Lung (tissue), 12 donors: ENCODE data around the gene PIAS1. TPM values are rescaled to one million over a fixed set of nuclear protein-coding genes. Genes with fewer than 3 reads are reported as not detected.

Source experiments
- ATAC-seq: fragments of 200-7000 bp; cut with Tn5 transposase; one replicate; pipeline ENCODE4 v1.9.1; 2020; ENCODE audit warnings: moderate number of reproducible peaks; ENCODE audit not compliant: insufficient read depth, low FRiP score
- DNase-seq, 3 donors: peaks; one replicate each; pipeline ENCODE4 v3.0.0-alpha.2; 2013 to 2017
- H3K27ac ChIP-seq, 2 donors: one replicate each; pipeline ENCODE4 v1.5.1; 2013; ENCODE audit warnings: mild to moderate bottlenecking in 2 of 2, moderate library complexity in 2 of 2, control low read depth in 1 of 2, inconsistent platforms in 1 of 2, low read depth in 1 of 2, low read length in 1 of 2
- H3K27me3 ChIP-seq, 3 donors: one replicate each; pipeline ENCODE4 v1.5.1; 2013; ENCODE audit warnings: low read length in 2 of 3; ENCODE audit not compliant: control insufficient read depth in 3 of 3, insufficient read depth in 3 of 3
- H3K36me3 ChIP-seq, 4 donors: one replicate each; pipeline ENCODE4 v1.5.1; 2013; ENCODE audit warnings: low read length in 4 of 4, mild to moderate bottlenecking in 1 of 4, moderate library complexity in 1 of 4; ENCODE audit not compliant: control insufficient read depth in 4 of 4, insufficient read depth in 4 of 4
- H3K4me1 ChIP-seq, 5 donors: one replicate each; pipeline ENCODE4 v1.5.1; 2013; ENCODE audit warnings: low read length in 5 of 5, mild to moderate bottlenecking in 2 of 5, moderate library complexity in 1 of 5; ENCODE audit not compliant: control insufficient read depth in 5 of 5, insufficient read depth in 5 of 5
- H3K4me3 ChIP-seq: one replicate; pipeline ENCODE4 v1.5.1; 2013; ENCODE audit warnings: mild to moderate bottlenecking, control low read depth, moderate library complexity
- H3K9ac ChIP-seq, 2 donors: one replicate each; pipeline ENCODE4 v1.5.1; 2013; ENCODE audit warnings: low read length in 2 of 2, control low read depth in 1 of 2; ENCODE audit not compliant: insufficient read depth in 1 of 2
- H3K9me3 ChIP-seq, 4 donors: one replicate each; pipeline ENCODE4 v1.5.1; 2013; ENCODE audit warnings: low read length in 3 of 4, mild to moderate bottlenecking in 1 of 4, moderate library complexity in 1 of 4; ENCODE audit not compliant: control insufficient read depth in 4 of 4, insufficient read depth in 3 of 4
- WGBS, 2 donors: extraction: QIAGEN DNeasy Blood & Tissue Kit; methylation state at CpG; one replicate each; pipeline ENCODE4 v1.1.7; 2013; 5-methylcytosine and 5-hydroxymethylcytosine counted together
- polyA plus RNA-seq, 2 donors: library from polyadenylated mRNA; stranded (reverse); fragments of 200-250 nt; gene quantifications; one replicate each; pipeline ENCODE4 v1.2.1, GENCODE V29; 2013
- total RNA-seq, 2 donors: library from RNA; depleted of rRNA in 1 of 2; stranded (reverse); fragments of >200 nt in 1 of 2; gene quantifications; one replicate each; pipeline ENCODE4 v1.2.1, GENCODE V29; 2014 to 2021
- TF ChIP-seq, protein P1 (sequence below): IDR thresholded peaks from 2 replicates; pipeline ENCODE4 v1.5.1; 2012; ENCODE audit warnings: mild to moderate bottlenecking; ENCODE audit errors: control extremely low read depth, extremely low read depth
- donor health status: control.
- donor health status: control.
- donor health status: Bipolar disorder and iron deficiency.
- donor health status: healthy.
- donor health status: DM: yes; HTN: yes; CAD: no.

PIAS1 gene
- total and polyA plus RNA-seq, 4 donors: 14.6 to 157 (median 30.4) TPM

- H3K9ac ChIP-seq: peak overlapping the region in 1 of 2 donors; percentile 82
These were observed 60.2 kb downstream of the PIAS1 start for GRCh38 chr15:68114356-68114755.

GRCh38 chr15:68114840-68115239, 60.7 kb downstream of the PIAS1 start:
- peak in 1 of 3 donors; percentile 20 for DNase-seq
- H3K36me3 ChIP-seq: peaks cover 0 to 3% (median 0%) of the 10 kb centered on the region in 4 donors
- H3K4me3 ChIP-seq: no peak overlapping the region
- TF ChIP-seq, protein P1, sequence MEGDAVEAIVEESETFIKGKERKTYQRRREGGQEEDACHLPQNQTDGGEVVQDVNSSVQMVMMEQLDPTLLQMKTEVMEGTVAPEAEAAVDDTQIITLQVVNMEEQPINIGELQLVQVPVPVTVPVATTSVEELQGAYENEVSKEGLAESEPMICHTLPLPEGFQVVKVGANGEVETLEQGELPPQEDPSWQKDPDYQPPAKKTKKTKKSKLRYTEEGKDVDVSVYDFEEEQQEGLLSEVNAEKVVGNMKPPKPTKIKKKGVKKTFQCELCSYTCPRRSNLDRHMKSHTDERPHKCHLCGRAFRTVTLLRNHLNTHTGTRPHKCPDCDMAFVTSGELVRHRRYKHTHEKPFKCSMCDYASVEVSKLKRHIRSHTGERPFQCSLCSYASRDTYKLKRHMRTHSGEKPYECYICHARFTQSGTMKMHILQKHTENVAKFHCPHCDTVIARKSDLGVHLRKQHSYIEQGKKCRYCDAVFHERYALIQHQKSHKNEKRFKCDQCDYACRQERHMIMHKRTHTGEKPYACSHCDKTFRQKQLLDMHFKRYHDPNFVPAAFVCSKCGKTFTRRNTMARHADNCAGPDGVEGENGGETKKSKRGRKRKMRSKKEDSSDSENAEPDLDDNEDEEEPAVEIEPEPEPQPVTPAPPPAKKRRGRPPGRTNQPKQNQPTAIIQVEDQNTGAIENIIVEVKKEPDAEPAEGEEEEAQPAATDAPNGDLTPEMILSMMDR: no peak
- WGBS, 2 donors: 25 to 35% methylated on average over 2 of the region's 2 CpGs
- H3K4me1 ChIP-seq: peaks cover 2 to 24% (median 13%) of the 10 kb centered on the region in 5 donors
- H3K9ac ChIP-seq: peak overlapping the region in 1 of 2 donors; percentile 8
- ATAC-seq: no peak
- no peaks in the 10 kb centered on the region for H3K9me3 ChIP-seq
- no peak overlapping the region for H3K27ac ChIP-seq
- H3K27me3 ChIP-seq: no peaks in the 10 kb centered on the region

More at GRCh38 chr15:68114356-68114755, 60.2 kb downstream of the PIAS1 start:
- H3K36me3 ChIP-seq: peaks cover 0 to 3% (median 0%) of the 10 kb centered on the region in 4 donors
- 0% methylated on average over 1 of the region's 1 CpG for WGBS, 2 donors
- H3K9me3 ChIP-seq: no peaks in the 10 kb centered on the region
- DNase-seq: peak in 2 of 3 donors; percentile 49 to 57
- H3K27me3 ChIP-seq: no peaks in the 10 kb centered on the region
- no peak overlapping the region for H3K27ac ChIP-seq
- no peak overlapping the region for H3K4me3 ChIP-seq
- peaks cover 2 to 24% (median 15%) of the 10 kb centered on the region in 5 donors for H3K4me1 ChIP-seq
- TF ChIP-seq, protein P1: no peak
- ATAC-seq: no peak

- DNase-seq (no peak), ATAC-seq (no peak)
- 74 to 91% methylated on average over 2 of the region's 2 CpGs for WGBS, 2 donors
- TF ChIP-seq, protein P1: no peak
- H3K9ac ChIP-seq: no peak overlapping the region
- H3K9me3 ChIP-seq: peaks cover 0 to 2% (median 0%) of the 10 kb centered on the region in 4 donors
- peaks cover 0 to 7% (median 0%) of the 10 kb centered on the region in 5 donors for H3K4me1 ChIP-seq
- H3K36me3 ChIP-seq: no peaks in the 10 kb centered on the region
- H3K27ac ChIP-seq: no peak overlapping the region
- H3K27me3 ChIP-seq: no peaks in the 10 kb centered on the region
- H3K4me3 ChIP-seq: no peak overlapping the region
These were observed 70.6 kb downstream of the PIAS1 start for GRCh38 chr15:68124700-68125099.

GRCh38 chr15:68126396-68126795, 72.3 kb downstream of the PIAS1 start:
- 53 to 70% methylated on average over 8 of the region's 8 CpGs for WGBS, 2 donors
- no peak overlapping the region for H3K4me3 ChIP-seq
- H3K27me3 ChIP-seq: no peaks in the 10 kb centered on the region
- H3K9me3 ChIP-seq: peaks cover 0 to 2% (median 0%) of the 10 kb centered on the region in 4 donors
- ATAC-seq (no peak), DNase-seq (peak in 1 of 3 donors; percentile 9)
- H3K36me3 ChIP-seq: no peaks in the 10 kb centered on the region
- H3K4me1 ChIP-seq: peaks cover 0 to 7% (median 0%) of the 10 kb centered on the region in 5 donors
- no peak overlapping the region for H3K9ac ChIP-seq
- TF ChIP-seq, protein P1: no peak
- H3K27ac ChIP-seq: no peak overlapping the region
